GM13977 (cell line): ENCODE results near the gene GLRA3.
"Not testable (repeated sequence)": the region's sequence is repeated elsewhere in the genome, so short reads cannot be mapped to it uniquely, and the experiment has no call there.

Experiments used
- DNase-seq: peaks from one replicate; pipeline ENCODE4 v3.0.0; 2012; ENCODE audit warnings: low spot score
- CTCF ChIP-seq: IDR thresholded peaks from 2 replicates; pipeline ENCODE4 v1.5.1; 2012; ENCODE audit warnings: mild to moderate bottlenecking, control low read depth; ENCODE audit not compliant: insufficient read depth; ENCODE audit errors: extremely low read depth, missing control alignments
- in situ Hi-C: fragments of 300-500 bp; cut with MboI; formaldehyde crosslinking; loops from one replicate; pipeline ENCODE4 v1.12.0; 2022; ENCODE audit warnings: low sequenced_read_pairs, low pct_unique_long_range_greater_than_20kb, mixed read lengths, inconsistent platforms; ENCODE audit not compliant: unreplicated experiment

Gene GLRA3

GRCh38 chr4:174828845-174829701 lies at the start of gene GLRA3:
Gene GLRA3, minus strand, starts transcription at chr4:174829247. Its CDS starts 436 bp downstream, at chr4:174828811.
- in situ Hi-C loops: no loop called here

DNA sequence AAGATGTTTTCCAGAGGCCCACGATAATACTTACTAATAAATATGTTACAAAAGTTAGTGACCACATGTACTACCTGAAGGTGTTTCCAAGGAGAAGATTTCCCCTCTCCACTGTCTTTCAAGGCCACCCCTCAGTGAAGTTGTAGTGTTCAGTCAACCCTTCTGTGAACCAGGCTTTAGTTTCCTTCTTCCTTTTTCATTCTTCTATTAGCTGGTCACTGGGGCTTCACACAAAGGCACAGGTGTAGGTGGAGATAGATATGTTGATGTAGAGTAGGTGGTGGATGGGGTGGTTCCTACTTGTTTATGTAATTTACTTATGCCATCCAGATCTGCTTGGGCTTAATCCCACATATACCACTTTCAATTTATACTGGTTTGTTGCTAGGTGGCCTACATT lies 45.9 kb upstream of the GLRA3 start:
- in situ Hi-C loops: loop anchor here (25.0 kb wide), 1 partner anchor 237 kb away; no protein-coding TSS in a partner anchor
- TF ChIP-seq CTCF: no peak
- no peak for DNase-seq

More at GRCh38 chr4:174828845-174829701, at the start of gene GLRA3:
- peak; percentile 14 for DNase-seq
- no peak for TF ChIP-seq CTCF

- TF ChIP-seq CTCF: peak; percentile 69
- in situ Hi-C loops: no loop called here
- peak; percentile 19 for DNase-seq
Measured at GRCh38 chr4:174873931-174874330, 44.9 kb upstream of the GLRA3 start.

DNA sequence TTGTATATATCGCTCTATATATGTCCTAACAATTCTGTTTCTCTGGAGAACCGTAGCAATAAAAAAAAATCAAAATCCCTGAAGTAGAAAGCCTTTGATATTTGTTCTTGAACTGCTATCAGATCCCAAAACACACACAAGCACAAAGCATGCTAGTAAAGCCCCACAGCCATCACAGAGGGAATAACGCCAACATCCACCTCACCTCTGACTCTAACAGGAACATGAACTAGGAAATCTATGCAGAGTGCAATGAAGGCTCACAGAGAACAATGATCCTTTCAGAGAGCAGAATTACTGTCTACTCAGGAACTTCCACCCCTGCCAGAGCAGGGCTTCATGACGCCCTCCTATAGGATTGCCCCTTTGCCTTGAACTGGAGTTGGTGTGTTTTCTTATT lies 44.1 kb upstream of the GLRA3 start:
- in situ Hi-C loops, DNase-seq: not testable (repeated sequence)

- no peak for DNase-seq
- no peak for TF ChIP-seq CTCF
- in situ Hi-C loops: no loop called here
Measured at GRCh38 chr4:174871407-174871806, 42.4 kb upstream of the GLRA3 start.

- TF ChIP-seq CTCF: no peak
- no peak for DNase-seq
- in situ Hi-C loops: no loop called here
Measured at GRCh38 chr4:174870311-174870710, 41.3 kb upstream of the GLRA3 start.

DNA sequence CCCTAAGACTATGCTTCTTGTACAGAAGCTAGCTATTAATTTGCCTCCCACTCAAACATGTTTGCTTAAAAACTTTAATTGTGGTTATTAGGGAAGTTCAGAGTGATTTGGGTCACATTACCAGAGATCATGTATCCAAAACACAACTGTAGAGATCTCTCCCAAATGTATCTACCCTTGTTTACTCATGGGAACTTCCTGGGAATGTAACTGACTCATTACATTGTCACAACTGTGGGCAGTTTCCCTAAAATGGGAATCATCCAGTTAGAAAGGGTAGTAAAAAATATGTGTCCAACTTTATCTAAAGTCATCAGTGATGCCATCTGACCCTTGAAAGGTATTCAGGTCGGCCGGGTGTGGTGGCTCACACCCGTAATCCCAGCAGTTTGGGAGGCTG lies 40.3 kb upstream of the GLRA3 start:
- no peak for TF ChIP-seq CTCF
- in situ Hi-C loops: no loop called here
- no peak for DNase-seq
